ENCODE data around the gene SUPT7L.

The SUPT7L gene

DNA sequence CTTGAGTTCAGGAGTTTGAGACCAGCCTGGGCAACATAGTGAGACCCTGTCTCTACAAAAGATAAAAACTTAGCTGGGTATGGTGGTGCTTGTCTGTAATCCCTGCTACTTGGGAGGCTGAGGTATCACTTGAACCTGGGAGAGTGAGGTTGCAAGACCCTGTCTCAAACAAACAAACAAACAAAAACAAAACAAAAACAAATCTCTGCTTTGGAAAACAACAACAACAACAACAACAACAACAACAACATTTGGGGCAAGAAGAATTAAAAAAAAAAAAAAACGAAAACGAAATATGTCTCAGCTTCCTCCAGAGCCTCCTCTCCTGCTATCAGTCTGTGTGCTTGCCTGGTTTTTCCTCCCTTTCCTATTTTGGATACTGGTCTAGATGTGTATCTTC is 17.2 kb upstream of the SUPT7L start:
- Histone ChIP-seq H3K36me3 (ENCODE audit: insufficient read depth, low read length) (peaks cover 39% of the 10 kb centered on the region), H3K9ac (ENCODE audit: insufficient read length) (no peak overlapping the region), H3K4me3 (no peak overlapping the region), H3K27ac (no peak overlapping the region), H3K9me3 (ENCODE audit: low read depth, low read length) (no peaks in the 10 kb centered on the region)
- DNase-seq (ENCODE audit: low read depth, low spot score): no peak
- TF ChIP-seq POLR2AphosphoS5 (IDR thresholded peaks at IDR 0.05; ENCODE audit: borderline replicate concordance, low read depth, low read length) (no peak), FOXP2 (optimal IDR thresholded peaks at IDR 0.05; ENCODE audit: control extremely low read depth, extremely low read length, insufficient read depth) (no peak), EZH2 (IDR thresholded peaks at IDR 0.05) (no peak)

DNA sequence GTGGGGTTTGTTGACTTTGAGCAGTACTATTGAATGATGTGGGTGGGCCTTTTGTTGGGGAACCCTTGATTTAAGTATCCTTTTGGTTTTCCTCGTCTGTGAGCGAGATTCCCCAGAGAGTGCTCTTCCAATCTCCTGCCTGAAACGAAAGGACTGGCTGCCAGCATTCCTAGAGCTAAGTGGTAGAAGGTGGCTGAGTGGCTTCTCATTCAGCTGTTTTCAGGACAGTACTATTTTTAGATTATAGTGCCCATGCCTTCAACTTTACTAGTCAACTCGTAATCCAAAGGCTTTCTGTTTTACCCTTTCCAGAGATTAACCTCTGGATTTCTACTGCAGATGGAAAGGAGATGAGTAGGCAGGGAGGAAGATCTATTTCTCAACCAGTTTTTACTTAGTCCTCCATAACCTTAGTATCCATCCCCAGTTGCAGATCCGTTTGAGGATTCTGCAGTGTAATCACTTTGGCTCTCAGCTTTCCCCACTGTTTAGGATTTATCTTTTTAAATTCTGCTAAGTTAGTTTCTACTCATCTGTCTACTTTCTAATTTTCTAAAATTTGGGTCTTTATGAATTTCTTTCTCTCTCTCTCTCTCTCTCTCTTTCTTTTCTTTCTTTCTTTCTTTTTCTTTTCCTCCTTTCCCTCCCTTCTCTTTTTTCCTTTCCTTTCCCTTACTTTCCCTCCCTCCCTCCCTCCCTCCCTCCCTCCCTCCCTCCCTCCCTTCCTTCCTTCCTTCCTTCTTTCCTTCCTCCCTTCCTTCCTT is 9.5 kb upstream of the SUPT7L start:
- H3K9me3 ChIP-seq (ENCODE audit: low read depth, low read length): no peaks in the 10 kb centered on the region
- H3K27ac ChIP-seq: no peak overlapping the region
- H3K4me3 ChIP-seq: no peak overlapping the region
- no peak for DNase-seq (ENCODE audit: low read depth, low spot score)
- H3K9ac ChIP-seq (ENCODE audit: insufficient read length): no peak overlapping the region
- H3K36me3 ChIP-seq (ENCODE audit: insufficient read depth, low read length): peaks cover 46% of the 10 kb centered on the region
- no peak for TF ChIP-seq POLR2AphosphoS5 (IDR thresholded peaks at IDR 0.05; ENCODE audit: borderline replicate concordance, low read depth, low read length)
- TF ChIP-seq EZH2 (IDR thresholded peaks at IDR 0.05): no peak
- TF ChIP-seq FOXP2 (optimal IDR thresholded peaks at IDR 0.05; ENCODE audit: control extremely low read depth, extremely low read length, insufficient read depth): no peak

DNA sequence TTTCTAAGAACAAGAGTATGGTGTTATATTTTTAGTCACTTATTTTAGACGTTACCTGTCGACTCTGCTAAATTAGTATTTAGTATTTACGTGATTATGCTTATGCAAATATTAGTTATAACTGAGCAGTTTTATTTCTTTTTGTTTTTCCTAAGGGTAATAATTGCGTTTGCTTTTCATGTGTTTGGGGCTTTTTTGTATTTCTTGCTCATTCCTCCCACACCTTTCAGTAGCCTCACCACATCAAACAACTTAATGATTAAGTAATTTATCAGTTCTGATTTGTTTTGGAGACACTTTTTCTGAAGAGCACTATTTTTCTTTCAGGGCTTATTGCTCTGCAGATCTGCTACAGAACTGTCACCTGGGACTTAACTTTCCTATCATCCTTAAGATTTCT is 7.8 kb upstream of the SUPT7L start:
- Histone ChIP-seq H3K27ac (no peak overlapping the region), H3K9me3 (ENCODE audit: low read depth, low read length) (no peaks in the 10 kb centered on the region), H3K4me3 (no peak overlapping the region), H3K36me3 (ENCODE audit: insufficient read depth, low read length) (peaks cover 40% of the 10 kb centered on the region), H3K9ac (ENCODE audit: insufficient read length) (no peak overlapping the region)
- DNase-seq (ENCODE audit: low read depth, low spot score): no peak
- TF ChIP-seq FOXP2 (optimal IDR thresholded peaks at IDR 0.05; ENCODE audit: control extremely low read depth, extremely low read length, insufficient read depth): no peak
- TF ChIP-seq POLR2AphosphoS5 (IDR thresholded peaks at IDR 0.05; ENCODE audit: borderline replicate concordance, low read depth, low read length): no peak
- TF ChIP-seq EZH2 (IDR thresholded peaks at IDR 0.05): no peak

DNA sequence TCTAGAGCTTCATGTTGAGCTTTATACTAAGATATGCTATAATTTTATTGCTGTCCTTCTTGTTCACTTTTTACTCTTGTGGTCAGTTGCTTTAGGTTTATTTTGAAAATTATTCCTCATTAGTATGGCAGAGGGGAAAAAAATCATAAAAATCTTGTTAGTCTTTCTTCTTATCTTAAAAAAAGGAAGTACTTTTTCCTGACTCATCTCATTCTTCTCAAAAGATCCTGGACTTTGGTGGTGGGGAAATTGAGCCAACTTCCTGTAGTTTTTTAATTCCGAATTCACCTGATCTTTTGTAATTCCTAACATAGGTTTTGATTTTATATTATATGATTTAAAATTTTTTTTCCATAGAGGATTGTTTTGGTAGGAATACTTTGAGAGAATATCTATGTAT is 4.0 kb upstream of the SUPT7L start:
- H3K4me3 ChIP-seq: no peak overlapping the region
- H3K36me3 ChIP-seq (ENCODE audit: insufficient read depth, low read length): peaks cover 20% of the 10 kb centered on the region
- no peak overlapping the region for H3K27ac ChIP-seq
- no peak for TF ChIP-seq FOXP2 (optimal IDR thresholded peaks at IDR 0.05; ENCODE audit: control extremely low read depth, extremely low read length, insufficient read depth)
- no peak for TF ChIP-seq EZH2 (IDR thresholded peaks at IDR 0.05)
- TF ChIP-seq POLR2AphosphoS5 (IDR thresholded peaks at IDR 0.05; ENCODE audit: borderline replicate concordance, low read depth, low read length): no peak
- no peak overlapping the region for H3K9ac ChIP-seq (ENCODE audit: insufficient read length)
- DNase-seq (ENCODE audit: low read depth, low spot score): no peak
- H3K9me3 ChIP-seq (ENCODE audit: low read depth, low read length): no peaks in the 10 kb centered on the region

DNA sequence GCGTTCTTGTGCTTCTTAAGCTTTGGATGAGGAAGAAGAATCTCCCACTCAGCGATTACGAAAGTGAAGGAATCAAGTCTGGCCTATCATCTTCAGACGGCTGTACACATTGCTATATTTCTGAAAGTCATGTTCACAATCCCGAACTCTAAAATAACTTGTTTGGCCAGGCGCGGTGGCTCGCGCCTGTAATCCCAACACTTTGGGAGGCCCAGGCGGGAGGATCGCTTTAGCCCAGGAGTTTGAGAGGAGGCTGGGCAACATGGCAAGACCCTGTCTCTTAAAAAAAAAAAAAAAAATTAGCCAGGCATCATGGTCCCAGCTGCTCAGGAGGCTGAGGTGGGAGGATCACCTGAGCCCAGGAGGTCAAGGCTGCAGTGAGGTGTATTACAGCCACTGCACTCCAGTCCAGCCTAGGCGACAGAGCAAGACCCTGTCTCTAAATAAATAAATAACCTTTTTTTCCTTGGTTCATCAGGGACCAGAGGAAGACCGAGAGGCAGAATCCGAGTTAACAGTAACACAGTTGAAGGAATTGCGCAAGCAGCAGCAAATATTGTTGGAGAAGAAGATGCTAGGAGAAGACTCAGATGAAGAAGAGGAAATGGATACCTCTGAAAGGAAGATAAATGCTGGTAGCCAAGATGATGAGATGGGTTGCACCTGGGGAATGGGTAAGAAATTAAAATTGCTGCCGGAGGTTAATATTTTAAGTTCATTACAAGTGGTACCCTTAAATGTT is 1.4 kb upstream of the SUPT7L start:
- TF ChIP-seq FOXP2 (optimal IDR thresholded peaks at IDR 0.05; ENCODE audit: control extremely low read depth, extremely low read length, insufficient read depth) (no peak), EZH2 (IDR thresholded peaks at IDR 0.05) (no peak), POLR2AphosphoS5 (IDR thresholded peaks at IDR 0.05; ENCODE audit: borderline replicate concordance, low read depth, low read length) (no peak)
- Histone ChIP-seq H3K9me3 (ENCODE audit: low read depth, low read length) (no peaks in the 10 kb centered on the region), H3K36me3 (ENCODE audit: insufficient read depth, low read length) (peaks cover 38% of the 10 kb centered on the region), H3K27ac (no peak overlapping the region), H3K4me3 (peak overlapping the region; percentile 91), H3K9ac (ENCODE audit: insufficient read length) (peak overlapping the region; percentile 86)
- no peak for DNase-seq (ENCODE audit: low read depth, low spot score)

DNA sequence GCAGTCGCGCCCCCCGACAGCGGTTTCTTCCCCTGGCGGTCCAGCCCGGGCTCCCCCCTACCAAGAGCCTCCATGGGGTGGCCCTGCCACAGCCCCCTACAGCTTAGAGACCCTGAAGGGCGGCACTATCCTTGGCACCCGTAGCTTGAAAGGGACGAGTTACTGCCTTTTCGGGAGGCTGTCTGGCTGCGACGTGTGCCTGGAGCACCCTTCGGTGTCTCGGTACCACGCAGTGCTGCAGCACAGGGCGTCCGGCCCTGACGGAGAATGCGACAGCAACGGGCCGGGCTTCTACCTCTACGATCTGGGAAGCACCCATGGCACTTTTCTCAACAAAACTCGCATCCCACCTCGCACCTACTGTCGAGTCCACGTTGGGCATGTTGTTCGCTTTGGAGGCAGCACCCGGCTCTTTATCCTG is 750 bp upstream of the SUPT7L start:
- Histone ChIP-seq H3K9ac (ENCODE audit: insufficient read length) (peak overlapping the region; percentile 86), H3K4me3 (peak overlapping the region; percentile 91), H3K36me3 (ENCODE audit: insufficient read depth, low read length) (peaks cover 40% of the 10 kb centered on the region), H3K9me3 (ENCODE audit: low read depth, low read length) (no peaks in the 10 kb centered on the region), H3K27ac (peak overlapping the region; percentile 96; the same call in 1 of the 2 replicates)
- TF ChIP-seq EZH2 (IDR thresholded peaks at IDR 0.05) (no peak), FOXP2 (optimal IDR thresholded peaks at IDR 0.05; ENCODE audit: control extremely low read depth, extremely low read length, insufficient read depth) (no peak), POLR2AphosphoS5 (IDR thresholded peaks at IDR 0.05; ENCODE audit: borderline replicate concordance, low read depth, low read length) (no peak)
- no peak for DNase-seq (ENCODE audit: low read depth, low spot score)

DNA sequence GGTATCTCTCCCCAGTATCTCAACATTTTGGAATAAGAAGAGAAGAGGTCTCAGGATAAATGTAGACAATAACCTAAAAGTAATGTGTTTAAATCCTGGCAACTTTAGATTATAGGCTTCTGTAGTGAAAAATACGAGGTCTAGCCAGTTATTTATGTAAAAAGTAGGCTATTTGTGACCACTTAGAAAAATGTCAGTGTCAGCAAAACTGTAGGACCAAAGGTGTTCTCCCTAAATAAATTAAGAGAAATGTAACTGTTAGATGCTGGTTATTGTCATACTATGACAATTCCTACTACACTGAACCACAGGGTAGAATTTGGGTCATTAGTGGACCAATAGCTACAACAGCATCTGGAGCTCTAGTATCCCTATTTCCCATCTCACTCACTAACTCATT is 2.0 kb downstream of the SUPT7L start:
- H3K9me3 ChIP-seq (ENCODE audit: low read depth, low read length): no peaks in the 10 kb centered on the region
- DNase-seq (ENCODE audit: low read depth, low spot score): no peak
- TF ChIP-seq FOXP2 (optimal IDR thresholded peaks at IDR 0.05; ENCODE audit: control extremely low read depth, extremely low read length, insufficient read depth) (no peak), EZH2 (IDR thresholded peaks at IDR 0.05) (no peak), POLR2AphosphoS5 (IDR thresholded peaks at IDR 0.05; ENCODE audit: borderline replicate concordance, low read depth, low read length) (no peak)
- H3K4me3 ChIP-seq: no peak overlapping the region
- H3K9ac ChIP-seq (ENCODE audit: insufficient read length): no peak overlapping the region
- H3K36me3 ChIP-seq (ENCODE audit: insufficient read depth, low read length): peaks cover 47% of the 10 kb centered on the region
- no peak overlapping the region for H3K27ac ChIP-seq

DNA sequence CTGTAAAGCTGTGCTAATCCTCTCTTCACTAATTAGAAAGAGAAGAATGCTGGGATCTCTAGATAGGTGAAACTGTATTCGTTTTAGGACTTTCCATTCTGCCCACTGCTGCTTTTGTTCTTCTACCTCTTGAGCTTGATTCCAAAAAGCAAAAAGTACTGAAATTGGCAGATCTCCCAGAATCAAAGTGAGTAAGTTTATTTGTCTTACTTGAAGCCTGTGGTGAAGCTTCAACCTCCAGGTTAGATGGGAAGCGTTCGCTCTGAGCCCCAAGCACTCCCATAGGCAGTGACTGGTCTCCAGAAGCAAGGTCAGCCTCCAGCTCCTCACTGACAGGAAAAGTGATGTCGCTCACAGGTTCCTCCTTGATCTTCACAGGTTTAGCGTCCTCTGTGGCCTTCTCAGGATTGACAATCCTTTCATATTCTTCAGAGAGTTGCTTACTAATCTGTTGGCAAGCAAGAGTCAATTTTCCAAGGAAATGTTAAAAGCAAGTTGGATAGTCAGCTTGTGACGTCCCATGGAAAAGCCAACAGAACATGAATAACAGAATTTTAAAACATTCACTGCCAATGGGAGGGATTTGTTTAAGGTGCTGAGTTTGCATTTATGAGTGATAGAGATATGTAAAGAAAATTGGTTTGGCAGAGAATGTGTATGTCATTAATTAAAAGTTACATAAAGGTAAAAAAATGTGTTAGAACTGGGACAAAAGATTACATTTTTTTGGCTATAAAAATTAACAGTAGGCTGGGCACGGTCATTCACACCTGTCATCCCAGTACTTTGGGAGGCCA is 8.1 kb downstream of the SUPT7L start:
- DNase-seq (ENCODE audit: low read depth, low spot score): no peak
- Histone ChIP-seq H3K9me3 (ENCODE audit: low read depth, low read length) (no peaks in the 10 kb centered on the region), H3K27ac (no peak overlapping the region), H3K4me3 (no peak overlapping the region), H3K9ac (ENCODE audit: insufficient read length) (no peak overlapping the region), H3K36me3 (ENCODE audit: insufficient read depth, low read length) (peaks cover 81% of the 10 kb centered on the region)
- TF ChIP-seq POLR2AphosphoS5 (IDR thresholded peaks at IDR 0.05; ENCODE audit: borderline replicate concordance, low read depth, low read length) (no peak), FOXP2 (optimal IDR thresholded peaks at IDR 0.05; ENCODE audit: control extremely low read depth, extremely low read length, insufficient read depth) (no peak), EZH2 (IDR thresholded peaks at IDR 0.05) (no peak)

Measured in SK-N-MC (cell line).